DND-41 (cell line): ENCODE data around the gene KREMEN2.

Experiments
- CTCF ChIP-seq: IDR thresholded peaks from 2 replicates; pipeline ENCODE4 v1.5.1; 2012; ENCODE audit warnings: borderline replicate concordance, low read length, moderate library complexity, mild to moderate bottlenecking; ENCODE audit not compliant: poor library complexity, severe bottlenecking; ENCODE audit errors: extremely low read depth
- EZH2 ChIP-seq: IDR thresholded peaks from 3 replicates; pipeline ENCODE4 v1.6.1; 2012; ENCODE audit warnings: borderline replicate concordance, low read depth, mild to moderate bottlenecking, moderate library complexity, low read length, inconsistent platforms; ENCODE audit not compliant: severe bottlenecking

GRCh38 chr16:2967211-2967631 lies 3.1 kb downstream of the KREMEN2 start:
- TF ChIP-seq EZH2 (no peak), CTCF (no peak)
